IMR-90 (cell line): ENCODE data around the gene RHBDD1. TPM values are rescaled to one million over a fixed set of nuclear protein-coding genes. Genes with fewer than 3 reads are reported as not detected.

Experiments used
- ATAC-seq: fragments of 200-7000 bp; cut with Tn5 transposase; 2 replicates; pipeline ENCODE4 v1.9.1; 2020; ENCODE audit warnings: low read depth, mild to moderate bottlenecking, moderate library complexity
- BruUV-seq: library from RNA; stranded (reverse); fragments of 400-500 nt; replicated peaks from 2 replicates; lab custom pipeline; 2021; lab: Mats Ljungman, UMichigan
- CTCF ChIA-PET: fragments of 300-600 bp; formaldehyde crosslinking; extraction: SDS; loops from one replicate; lab custom pipeline; 2021; ENCODE audit warnings: antibody characterized with exemption; lab: Yijun Ruan, JAX
- POLR2A ChIA-PET: fragments of 300-600 bp; sonication (Branson Sonifier 250); formaldehyde crosslinking; loops from one replicate; lab custom pipeline; 2022; ENCODE audit warnings: antibody characterized with exemption; ENCODE audit not compliant: unreplicated experiment; lab: Charles Lee
- DNase-seq: peaks from one replicate; pipeline ENCODE4 v3.0.0; 2013
- H2AFZ ChIP-seq: replicated peaks from 2 replicates; pipeline ENCODE3; 2013; ENCODE audit warnings: low read length, mild to moderate bottlenecking; ENCODE audit not compliant: poor library complexity
- H2AK5ac ChIP-seq: 2 replicates; pipeline ENCODE4 v1.6.1; 2013; ENCODE audit warnings: low read depth, low read length, inconsistent platforms
- H2AK9ac ChIP-seq: replicated peaks from 2 replicates; pipeline ENCODE3; 2013; ENCODE audit warnings: mild to moderate bottlenecking, low read depth, low read length, moderate library complexity; ENCODE audit not compliant: poor library complexity
- H2BK120ac ChIP-seq: 2 replicates; pipeline ENCODE4 v1.6.1; 2013; ENCODE audit warnings: low read depth, low read length, inconsistent platforms
- H2BK15ac ChIP-seq: 3 replicates; pipeline ENCODE4 v1.6.1; 2013; ENCODE audit warnings: low read depth, low read length, inconsistent platforms
- H2BK20ac ChIP-seq: 2 replicates; pipeline ENCODE4 v1.6.1; 2013; ENCODE audit warnings: low read depth, mild to moderate bottlenecking, inconsistent platforms, low read length, moderate library complexity
- H2BK5ac ChIP-seq: 2 replicates; pipeline ENCODE4 v1.6.1; 2013; ENCODE audit warnings: mild to moderate bottlenecking, low read depth, low read length, inconsistent platforms; ENCODE audit not compliant: poor library complexity, severe bottlenecking
- H3K14ac ChIP-seq: replicated peaks from 2 replicates; pipeline ENCODE4 v1.6.1; 2013; ENCODE audit warnings: low read depth, low read length, inconsistent platforms
- H3K18ac ChIP-seq: 2 replicates; pipeline ENCODE4 v1.6.1; 2013; ENCODE audit warnings: low read depth, low read length, control low read depth
- H3K23ac ChIP-seq: 2 replicates; pipeline ENCODE4 v1.6.1; 2013; ENCODE audit warnings: low read depth, low read length, inconsistent platforms
- H3K27ac ChIP-seq: 2 replicates; pipeline ENCODE4 v1.5.1; 2013; ENCODE audit warnings: mild to moderate bottlenecking, control low read depth, low read length; ENCODE audit not compliant: insufficient read depth
- H3K27me3 ChIP-seq: 2 replicates; pipeline ENCODE4 v1.6.1; 2013; ENCODE audit warnings: low read length; ENCODE audit not compliant: control insufficient read depth, insufficient read depth
- H3K36me3 ChIP-seq: 2 replicates; pipeline ENCODE4 v1.6.1; 2013; ENCODE audit warnings: low read length, mixed read lengths; ENCODE audit not compliant: control insufficient read depth, insufficient read depth
- H3K4ac ChIP-seq: 2 replicates; pipeline ENCODE4 v1.6.1; 2013; ENCODE audit warnings: low read depth, low read length, inconsistent platforms
- H3K4me1 ChIP-seq: 2 replicates; pipeline ENCODE4 v1.6.1; 2013; ENCODE audit warnings: low read length, mixed read lengths; ENCODE audit not compliant: control insufficient read depth, insufficient read depth
- H3K4me2 ChIP-seq: 2 replicates; pipeline ENCODE4 v1.6.1; 2013; ENCODE audit warnings: low read depth, mild to moderate bottlenecking, control low read depth, low read length, moderate library complexity
- H3K4me3 ChIP-seq: 2 replicates; pipeline ENCODE4 v1.5.1; 2013; ENCODE audit warnings: low read depth, mild to moderate bottlenecking, control low read depth, low read length, moderate library complexity; ENCODE audit not compliant: insufficient read depth
- H3K56ac ChIP-seq: 2 replicates; pipeline ENCODE4 v1.6.1; 2013; ENCODE audit warnings: low read length, inconsistent platforms; ENCODE audit not compliant: insufficient read depth; ENCODE audit errors: extremely low read depth
- H3K79me1 ChIP-seq, 2 experiments: 2 replicates each; pipeline ENCODE4 v1.6.1; 2013; ENCODE audit warnings: low read length in 2 of 2, inconsistent platforms in 1 of 2, low read depth in 1 of 2
- H3K9ac ChIP-seq: 2 replicates; pipeline ENCODE4 v1.6.1; 2013; ENCODE audit warnings: low read depth, low read length, control low read depth
- H3K9me1 ChIP-seq: 2 replicates; pipeline ENCODE4 v1.6.1; 2013; ENCODE audit warnings: low read length, inconsistent platforms; ENCODE audit not compliant: insufficient read depth
- H3K9me3 ChIP-seq: 2 replicates; pipeline ENCODE4 v1.6.1; 2013; ENCODE audit warnings: low read length; ENCODE audit not compliant: control insufficient read depth, insufficient read depth
- H4K20me1 ChIP-seq: 2 replicates; pipeline ENCODE4 v1.6.1; 2013; ENCODE audit warnings: low read length, inconsistent platforms; ENCODE audit not compliant: insufficient read depth
- H4K5ac ChIP-seq: 2 replicates; pipeline ENCODE4 v1.6.1; 2013; ENCODE audit warnings: mild to moderate bottlenecking, low read depth, low read length, control low read depth
- H4K8ac ChIP-seq, 2 experiments: 2 replicates each; pipeline ENCODE4 v1.6.1; 2013; ENCODE audit warnings: low read depth in 2 of 2, low read length in 2 of 2, control low read depth in 1 of 2, inconsistent platforms in 1 of 2
- H4K91ac ChIP-seq: 2 replicates; pipeline ENCODE4 v1.6.1; 2013; ENCODE audit warnings: low read depth, low read length, inconsistent platforms; ENCODE audit not compliant: insufficient read depth
- CEBPB ChIP-seq: IDR thresholded peaks from 2 replicates; pipeline ENCODE4 v1.6.1; 2012; ENCODE audit warnings: low read depth, low read length, improper control_type of control experiment
- ELK1 ChIP-seq: fragments of 150-350 bp; IDR thresholded peaks from 2 replicates; pipeline ENCODE4 v1.6.1; 2016; ENCODE audit warnings: low read depth, mild to moderate bottlenecking, low read length, moderate library complexity, borderline replicate concordance
- FOS ChIP-seq: fragments of 150-350 bp; IDR thresholded peaks from 2 replicates; pipeline ENCODE4 v1.6.1; 2016; ENCODE audit warnings: low read depth, low read length
- MAFK ChIP-seq: IDR thresholded peaks from 2 replicates; pipeline ENCODE4 v1.6.1; 2012; ENCODE audit warnings: low read depth, low read length, improper control_type of control experiment
- MAZ ChIP-seq: IDR thresholded peaks from 2 replicates; pipeline ENCODE4 v1.6.1; 2012; ENCODE audit warnings: low read depth, mild to moderate bottlenecking, low read length, improper control_type of control experiment, moderate library complexity, borderline replicate concordance
- MXI1 ChIP-seq: IDR thresholded peaks from 2 replicates; pipeline ENCODE4 v1.6.1; 2012; ENCODE audit warnings: low read depth, mild to moderate bottlenecking, low read length, moderate library complexity, borderline replicate concordance
- SMC3 ChIP-seq: fragments of 150-350 bp; IDR thresholded peaks from 2 replicates; pipeline ENCODE4 v1.6.1; 2016; ENCODE audit warnings: low read depth, mild to moderate bottlenecking, antibody characterized with exemption, low read length, moderate library complexity
- WGBS, 2 experiments: methylation state at CpG; one replicate each; pipeline versions ENCODE4 v1.1.5 to v1.1.7; 2013; ENCODE audit warnings: missing lambda C conversion rate in 2 of 2; ENCODE audit not compliant: insufficient read length in 1 of 2; ENCODE audit errors: extremely low coverage in 2 of 2; 5-methylcytosine and 5-hydroxymethylcytosine counted together
- dilution Hi-C: fragments of 300-500 bp; cut with HindIII; formaldehyde crosslinking; loops from one replicate; pipeline ENCODE4 v1.14.3; 2018; ENCODE audit warnings: low sequenced_read_pairs; ENCODE audit not compliant: unreplicated experiment
- in situ Hi-C: fragments of 300-500 bp; cut with MboI; formaldehyde crosslinking; loops from 3 replicates; pipeline ENCODE4 v1.14.3; 2019; ENCODE audit warnings: low sequenced_read_pairs, inconsistent platforms, mixed read lengths
- intact Hi-C: fragments of 100-400 bp; cut with micrococcal nuclease; formaldehyde crosslinking; loops from 2 replicates; pipeline ENCODE4 v1.10.0; 2022
- polyA plus RNA-seq, 3 experiments: library from polyadenylated mRNA; depleted of rRNA; stranded (reverse); fragments of >200 nt; gene quantifications; 2 replicates each; pipeline ENCODE4 v1.2.3, GENCODE V29; 2012; ENCODE audit warnings: low replicate concordance in 1 of 3
- total RNA-seq: library from RNA; depleted of rRNA; stranded (reverse); fragments of >200 nt; gene quantifications from 2 replicates; pipeline ENCODE4 v1.2.3, GENCODE V29; 2012

Gene RHBDD1
- total and polyA plus RNA-seq, 2 of the 4 experiments (the other 2 are of a cell fraction) = 9.7 to 14.0 TPM

- no peak overlapping the region for H4K91ac ChIP-seq
- no peak overlapping the region for H4K5ac ChIP-seq
- H3K9ac ChIP-seq = no peak overlapping the region
- H3K18ac ChIP-seq = no peak overlapping the region
- no peak overlapping the region for H2AFZ ChIP-seq
- peaks cover 3 to 4% of the 10 kb centered on the region in 2 experiments; a peak in 1 of 4 replicates for H3K79me1 ChIP-seq
- H3K4me3 ChIP-seq = no peak overlapping the region
- H3K36me3 ChIP-seq = no peaks in the 10 kb centered on the region
- DNase-seq = no peak
- POLR2A ChIA-PET = no interaction called here
- H3K27ac ChIP-seq = no peak overlapping the region
- H2BK20ac ChIP-seq = no peak overlapping the region
- H3K4me2 ChIP-seq = no peak overlapping the region
- no peak overlapping the region for H4K8ac ChIP-seq
- no peak overlapping the region for H3K4ac ChIP-seq
- no peak overlapping the region for H2BK5ac ChIP-seq
- CTCF ChIA-PET = no interaction called here
- H2BK15ac ChIP-seq = no peak overlapping the region
- in situ Hi-C loops (no loop called here), dilution Hi-C loops (no loop called here), intact Hi-C loops (no loop called here)
- no peaks in the 10 kb centered on the region for H3K9me1 ChIP-seq
- no peak overlapping the region for H3K23ac ChIP-seq
- no peak overlapping the region for H2BK120ac ChIP-seq
- no peak overlapping the region for H3K56ac ChIP-seq
- no peak for ATAC-seq
- TF ChIP-seq FOS = no peak
- no peak for TF ChIP-seq MXI1
- no peak for TF ChIP-seq MAFK
- no peak for TF ChIP-seq CEBPB
- TF ChIP-seq ELK1 = no peak
- no peak for TF ChIP-seq MAZ
- TF ChIP-seq SMC3 = no peak
- H3K9me3 ChIP-seq = no peaks in the 10 kb centered on the region
- 100% methylated on average over 1 of the region's 1 CpG; no CpG with 5 or more reads in 1 of the 2 experiments for WGBS, 2 experiments
- H4K20me1 ChIP-seq = no peaks in the 10 kb centered on the region
- no peak overlapping the region for H2AK5ac ChIP-seq
- no peak overlapping the region for H3K14ac ChIP-seq
- H3K27me3 ChIP-seq = no peaks in the 10 kb centered on the region
- H3K4me1 ChIP-seq = peaks cover 5% of the 10 kb centered on the region
- no TSS peak for BruUV-seq
- no peak overlapping the region for H2AK9ac ChIP-seq
Observed at GRCh38 chr2:226965376-226965775, 129.5 kb downstream of the RHBDD1 start.
